Activated T-helper 1 cell treated with Interleukin-2 at 50 U/mL for 16 hours (primary cell): ENCODE data around the gene SON.
"Not testable (repeated sequence)": the region's sequence is repeated elsewhere in the genome, so short reads cannot be mapped to it uniquely, and the experiment has no call there.

Experiments used
- DNase-seq: peaks from one replicate; pipeline ENCODE4 v3.0.0-alpha.2; 2020; ENCODE audit warnings: low read depth

SON gene

DNA sequence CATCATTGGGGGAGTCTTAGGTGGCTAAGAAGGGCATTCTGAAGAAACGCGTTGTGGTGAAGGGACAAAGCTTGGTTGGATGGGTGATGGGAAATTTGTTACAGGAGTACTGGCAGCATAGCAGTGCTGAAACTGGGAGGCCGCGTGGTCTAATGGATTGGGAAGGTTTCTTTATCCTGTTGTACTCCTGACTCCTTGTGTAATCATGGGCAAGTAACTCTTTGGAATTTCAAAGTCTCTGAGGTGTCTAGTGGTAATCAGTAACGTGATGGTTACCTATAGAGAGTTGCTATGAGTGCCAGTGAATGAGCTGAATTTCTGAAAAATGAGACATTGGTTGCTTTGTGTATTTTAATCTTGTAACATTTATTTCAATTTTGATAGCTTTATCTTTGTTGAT lies 27.2 kb downstream of the SON start:
- DNase-seq, result no peak

DNA sequence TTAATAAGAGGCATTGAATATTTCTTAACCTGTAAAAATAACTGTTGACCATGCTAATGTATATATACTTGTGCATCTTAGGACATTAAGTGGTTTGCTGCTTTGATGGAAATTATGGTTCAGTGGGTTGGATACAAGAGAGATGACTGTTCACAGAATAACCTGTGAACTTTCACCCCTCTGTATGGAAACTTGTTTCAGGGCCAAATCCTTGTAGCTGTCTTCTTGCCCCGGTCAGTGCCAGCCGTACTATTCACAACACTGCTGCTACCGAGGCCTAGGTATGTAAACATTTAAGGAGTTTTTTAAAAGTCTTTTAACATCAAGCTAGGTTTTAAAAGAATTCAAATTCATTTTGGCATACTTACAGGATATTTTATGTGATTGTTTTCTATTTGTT lies 29.5 kb downstream of the SON start:
- DNase-seq, result no peak

DNA sequence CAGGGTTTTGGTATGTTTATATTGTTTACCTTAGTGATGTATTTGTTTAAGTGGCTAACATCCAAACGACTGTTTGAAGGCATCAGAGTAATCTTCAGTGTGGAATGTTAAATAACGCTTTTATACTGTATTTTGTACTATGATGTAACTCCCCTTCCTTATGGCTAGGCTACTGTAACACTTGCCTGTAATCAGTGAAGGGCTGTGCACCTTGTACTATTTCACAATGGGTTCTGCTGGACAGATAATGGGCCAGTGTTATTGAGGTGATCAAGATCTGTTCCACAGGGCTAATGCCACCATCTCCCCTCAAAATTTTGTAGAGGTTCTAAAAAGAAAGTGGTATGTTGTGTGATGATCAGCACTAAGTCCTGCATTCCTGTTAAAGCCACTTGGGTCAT lies 33.9 kb downstream of the SON start:
- DNase-seq, result not testable (repeated sequence)

DNA sequence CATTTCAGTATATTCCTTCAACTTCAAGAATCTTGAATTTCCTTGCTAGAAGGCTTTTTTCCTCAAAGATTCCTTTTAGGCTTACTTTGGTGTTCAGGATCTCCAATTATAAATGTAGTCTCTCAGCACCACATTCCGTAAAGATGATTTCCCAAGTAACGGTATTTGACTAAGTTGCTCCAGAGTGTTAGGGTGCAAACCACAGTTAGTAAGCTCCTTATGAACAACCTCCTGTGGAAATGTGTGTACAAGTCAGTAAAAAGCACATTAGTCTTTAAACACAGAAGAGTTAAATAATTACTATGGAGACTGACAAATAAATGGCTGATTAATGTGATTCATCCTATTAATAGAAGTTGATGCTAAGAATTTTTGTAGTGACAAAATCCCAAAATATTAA lies 35.4 kb downstream of the SON start:
- no peak for DNase-seq

DNA sequence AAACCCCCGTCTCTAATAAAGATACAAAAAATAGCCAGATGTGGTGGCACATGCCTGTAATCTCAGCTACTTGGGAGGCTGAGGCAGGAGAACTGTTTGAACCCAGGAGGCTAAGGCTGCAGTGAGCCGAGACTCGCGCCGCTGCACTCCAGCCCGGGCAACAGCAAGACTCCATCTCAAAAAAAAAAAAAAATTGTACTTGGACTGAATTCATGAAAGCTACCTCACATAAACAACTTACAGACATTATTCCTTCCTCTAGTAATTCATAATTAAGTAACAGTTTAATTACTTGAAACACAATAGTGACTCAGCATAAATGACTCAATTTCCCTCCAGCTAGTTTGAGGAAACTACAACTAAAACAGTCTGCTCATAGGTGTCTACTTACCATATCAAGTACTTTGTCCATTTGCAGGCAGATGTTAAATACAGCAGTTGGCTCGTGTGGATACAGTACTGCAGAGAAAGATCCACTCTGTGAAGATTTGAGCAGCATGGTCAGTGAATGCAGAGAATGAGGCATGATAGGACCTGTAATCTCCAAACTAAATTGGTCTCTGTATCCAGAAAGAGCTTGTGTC lies 36.2 kb downstream of the SON start:
- DNase-seq, result no peak

DNA sequence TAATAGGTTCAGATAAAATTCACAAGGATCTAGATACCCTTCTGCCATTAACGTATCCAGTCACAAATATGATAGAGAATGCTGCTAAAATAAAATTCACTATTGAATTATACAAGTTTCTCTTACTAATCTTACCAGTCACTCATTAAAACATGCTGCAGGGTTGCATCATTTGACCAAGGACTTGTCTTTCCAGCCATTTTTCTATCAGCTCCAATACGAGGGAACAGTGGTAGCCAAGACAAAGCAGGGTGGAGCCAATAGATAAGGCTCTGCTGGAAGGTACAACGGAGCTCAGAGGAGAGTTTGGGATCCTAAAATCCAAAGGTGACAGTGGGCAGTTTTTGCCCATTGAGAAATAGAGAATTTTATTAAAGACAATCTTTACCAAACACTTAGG lies 41.6 kb downstream of the SON start:
- DNase-seq, result no peak

DNA sequence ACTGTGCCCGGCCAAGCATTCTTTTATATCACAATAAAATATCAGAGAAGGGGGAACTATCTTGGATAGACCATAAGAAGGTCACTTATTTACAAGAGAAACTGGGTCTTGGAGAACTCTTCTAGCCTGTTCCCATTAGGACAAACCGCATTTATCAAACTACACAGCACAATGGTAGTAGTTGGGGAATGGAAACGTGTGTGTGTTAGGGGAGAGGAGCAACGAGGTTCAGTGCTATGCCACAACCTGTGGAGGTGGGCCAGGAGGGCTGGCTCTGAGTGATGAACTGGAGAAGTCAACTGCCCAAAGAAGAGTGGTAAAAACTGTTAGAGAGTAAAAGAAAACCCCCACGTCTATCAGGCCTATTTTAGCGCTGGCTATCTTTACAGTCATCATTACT lies 44.1 kb downstream of the SON start:
- DNase-seq, result no peak

DNA sequence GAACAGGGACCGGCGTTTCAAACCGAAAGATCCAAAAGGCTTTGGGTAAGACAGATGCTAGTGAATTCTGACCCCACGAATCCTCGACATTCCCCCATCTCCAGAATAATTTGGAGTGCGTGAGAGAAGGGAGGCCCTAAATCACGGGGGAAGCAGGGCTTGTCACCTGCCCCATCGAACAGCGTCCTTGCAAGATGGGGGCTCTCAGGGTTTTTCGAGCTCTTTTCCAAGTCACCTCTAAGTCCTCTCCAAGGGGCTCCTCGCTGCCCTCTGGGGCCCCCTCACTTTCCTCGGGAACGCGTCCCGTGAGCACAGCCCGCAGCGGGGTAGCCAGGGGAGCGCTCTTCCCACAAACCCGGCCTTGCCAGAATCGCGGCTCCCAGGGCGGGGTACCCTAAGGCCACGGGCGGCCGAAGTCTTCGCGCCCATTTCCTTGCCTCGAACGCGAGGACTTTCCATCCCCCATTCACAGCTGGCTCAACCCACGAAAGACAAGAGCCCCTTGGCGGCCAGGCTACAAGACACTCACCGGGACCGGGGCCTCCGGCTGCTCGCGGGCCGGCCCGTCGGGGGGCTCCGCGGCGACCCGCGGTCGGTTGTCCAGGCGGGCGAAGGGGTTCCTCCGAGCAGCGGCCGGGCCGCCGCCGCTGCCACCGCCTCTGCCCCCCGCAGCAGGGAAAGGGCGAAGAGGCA lies 45.1 kb downstream of the SON start:
- no peak for DNase-seq

DNA sequence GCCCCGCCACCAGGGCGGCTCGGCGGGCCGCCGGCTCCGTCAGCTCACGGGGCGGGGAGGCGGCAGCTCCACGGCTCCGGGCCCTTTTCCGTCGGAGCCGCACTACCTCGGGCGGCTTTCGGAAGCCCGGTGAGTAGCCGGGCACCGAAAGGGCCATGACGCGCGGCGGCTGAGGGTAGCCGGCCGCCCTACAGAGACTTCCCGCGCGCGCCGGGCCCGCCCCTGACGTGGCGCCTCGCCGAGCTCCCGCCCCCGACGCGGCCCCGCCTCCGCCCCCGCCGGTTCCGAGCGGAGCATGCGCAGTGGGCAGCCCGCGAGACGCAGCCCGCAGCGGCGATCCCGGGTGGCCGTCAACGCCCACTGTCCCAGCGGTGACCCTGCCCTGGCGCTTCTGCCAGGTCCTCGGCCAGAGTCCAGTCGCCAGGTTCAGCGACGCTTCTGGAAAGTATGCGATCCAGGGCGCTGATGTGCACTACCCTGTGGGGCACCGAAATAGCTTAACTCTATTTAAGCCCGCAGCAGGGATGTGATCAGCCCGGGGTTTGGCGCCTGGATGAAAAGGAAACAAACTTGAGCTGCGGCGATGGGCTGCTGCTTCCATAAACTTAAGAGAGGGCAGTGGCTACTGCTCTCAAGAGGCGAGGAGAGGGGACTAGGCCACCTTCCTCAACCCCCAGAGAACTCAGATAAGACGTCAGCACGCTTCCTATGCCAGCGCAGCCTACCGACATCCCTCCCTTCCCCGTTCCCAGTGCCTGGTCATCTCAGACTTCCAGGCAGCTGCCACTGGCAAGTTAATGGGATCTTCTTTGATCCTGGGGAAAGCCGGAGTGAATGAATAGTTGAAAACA lies 45.9 kb downstream of the SON start, which contains the start of gene DONSON:
Gene DONSON (minus strand): TSS at position 200 of the 851 bp plus-strand sequence. CDS start 43 bp downstream, at position 157.
- peak; percentile 84 for DNase-seq

DNA sequence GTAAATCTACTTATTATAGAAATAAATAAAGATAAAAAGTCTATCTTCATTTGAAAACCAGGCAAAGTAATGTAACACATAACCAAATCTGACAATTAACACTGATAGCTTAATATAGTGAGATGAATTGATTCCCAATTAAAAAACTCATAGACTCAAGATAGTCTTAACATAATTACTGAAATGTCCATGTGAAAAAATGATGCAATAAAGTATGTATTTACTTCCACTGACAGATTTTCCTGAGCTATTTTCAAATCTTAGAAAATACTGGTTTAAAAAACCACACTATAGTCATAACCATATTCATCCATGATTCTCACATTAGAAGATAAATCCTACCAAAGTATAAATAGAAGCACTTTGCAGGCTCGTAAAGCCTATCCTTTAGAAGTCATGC lies 55.2 kb downstream of the SON start:
- DNase-seq, result no peak

DNA sequence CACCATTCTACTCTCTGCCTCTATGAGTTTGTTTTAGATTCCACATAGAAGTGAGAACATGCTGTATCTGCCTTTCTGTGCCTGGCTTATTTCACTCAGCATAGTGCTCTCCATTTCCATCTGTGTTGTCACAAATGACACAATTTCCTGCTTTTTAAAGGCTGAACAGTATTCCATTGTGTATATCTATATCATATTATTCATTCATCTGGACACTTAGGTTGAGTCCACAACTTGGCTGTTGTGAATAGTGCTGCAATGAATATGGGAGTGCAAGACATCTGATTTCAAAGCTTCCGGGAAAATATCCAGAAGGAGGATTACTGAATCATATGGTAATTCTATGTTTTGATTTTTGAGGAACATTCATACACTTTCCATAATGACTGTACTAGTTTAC lies 65.7 kb downstream of the SON start:
- DNase-seq, result no peak

DNA sequence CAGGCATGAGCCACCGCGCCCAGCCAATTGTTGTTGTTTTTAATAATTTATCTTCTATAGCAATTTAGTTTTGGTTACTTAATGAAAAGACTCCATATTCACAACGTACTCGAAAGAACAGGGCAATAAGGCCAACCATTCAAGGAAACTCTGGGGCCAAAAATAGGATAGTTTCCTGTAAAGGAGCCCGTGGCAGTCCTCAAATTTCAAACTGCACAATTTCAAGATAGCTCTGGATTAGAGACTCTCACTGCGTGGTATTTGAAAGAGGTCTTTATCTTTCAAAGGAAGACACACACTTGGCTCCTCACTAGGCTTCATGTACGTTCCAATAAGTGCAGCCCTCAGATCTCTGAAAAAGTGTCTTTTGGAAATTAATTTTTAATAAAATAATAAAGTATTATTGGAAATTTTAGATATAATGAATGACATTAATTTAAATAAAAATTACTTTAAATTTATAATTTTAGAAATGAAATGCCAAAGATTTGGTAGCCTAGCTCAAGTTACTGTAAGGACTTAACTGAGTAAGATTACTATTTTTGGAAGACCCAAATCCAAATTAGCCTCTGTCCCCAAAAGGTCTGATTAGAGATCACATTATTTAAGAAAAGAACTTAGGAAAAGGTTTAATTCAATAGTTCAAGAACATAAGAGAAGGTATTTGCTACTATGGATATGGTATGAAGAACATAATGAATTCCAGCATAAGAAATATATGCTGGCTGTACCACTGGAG lies 68.3 kb downstream of the SON start:
- DNase-seq, result no peak

DNA sequence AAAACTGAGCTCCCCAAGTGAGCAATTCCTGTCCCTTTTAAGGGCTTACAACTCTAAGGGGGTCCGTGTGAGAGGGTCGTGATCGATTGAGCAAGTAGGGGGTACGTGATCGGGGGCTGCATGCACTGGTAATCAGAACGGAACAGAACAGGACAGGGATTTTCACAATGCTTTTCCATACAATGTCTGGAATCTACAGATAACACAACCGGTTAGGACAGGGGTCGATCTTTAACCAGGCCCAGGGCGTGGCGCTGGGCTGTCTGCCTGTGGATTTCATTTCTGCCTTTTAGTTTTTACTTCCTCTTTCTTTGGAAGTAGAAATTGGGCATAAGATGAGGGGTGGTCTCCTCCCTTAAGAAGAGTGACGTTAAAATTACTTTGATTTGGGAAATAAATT lies 74.7 kb downstream of the SON start:
- not testable (repeated sequence) for DNase-seq

DNA sequence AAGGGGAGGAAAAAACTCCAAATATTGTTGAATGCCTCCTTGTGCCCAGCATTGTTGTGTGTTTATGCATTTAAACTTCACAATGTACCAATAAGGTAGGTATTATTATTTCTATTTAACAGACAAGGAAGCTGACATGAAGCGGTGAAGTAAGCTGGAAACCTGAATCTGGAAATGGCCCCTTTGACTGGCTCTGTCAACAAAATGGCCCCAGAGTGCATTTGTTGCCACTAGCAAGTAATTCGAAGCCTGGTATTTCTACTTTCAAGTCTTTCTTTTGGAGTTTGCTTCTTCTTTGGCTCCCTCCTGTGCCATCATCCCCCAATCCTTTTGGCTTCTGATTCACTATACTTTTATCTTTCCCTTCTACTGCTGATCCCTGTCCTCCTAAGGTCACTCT lies 75.6 kb downstream of the SON start:
- DNase-seq, result no peak

DNA sequence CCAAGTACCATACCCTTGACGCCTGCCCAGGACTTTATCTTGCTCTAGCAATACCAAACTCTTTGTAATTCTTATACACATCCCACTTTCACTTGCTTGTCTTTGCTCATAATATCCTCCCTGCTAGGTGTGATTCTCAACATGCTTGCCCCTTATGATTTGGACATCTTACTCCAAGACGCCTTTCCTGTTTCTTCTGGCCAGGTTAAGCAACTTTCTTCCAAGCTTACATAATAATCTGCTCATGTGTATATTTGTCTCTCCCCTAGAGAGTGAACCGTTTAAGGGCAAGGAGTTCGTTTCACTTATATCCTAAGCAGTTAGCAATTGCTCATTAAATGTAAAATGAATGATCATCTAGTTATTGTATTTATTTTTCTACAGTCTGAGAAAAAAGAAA lies 76.9 kb downstream of the SON start:
- no peak for DNase-seq

DNA sequence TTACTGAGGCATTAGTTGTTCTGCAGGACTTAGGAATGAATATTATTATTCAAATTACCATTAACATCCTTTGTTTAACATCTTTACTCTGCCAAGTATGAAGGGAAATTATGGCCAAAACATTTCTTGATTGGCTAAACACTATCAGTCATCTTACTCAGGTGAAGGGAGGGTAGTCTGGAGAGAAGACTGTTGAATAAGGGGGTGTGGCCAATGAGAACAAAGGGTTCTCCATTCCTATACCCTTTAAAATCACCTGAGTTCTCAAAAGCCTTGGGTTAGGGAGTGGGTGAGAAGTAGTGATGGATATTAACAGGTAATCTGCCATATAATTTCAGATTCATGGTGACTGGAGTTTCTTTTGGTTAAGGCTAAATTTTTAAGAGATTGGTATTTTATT lies 79.4 kb downstream of the SON start:
- DNase-seq, result no peak

DNA sequence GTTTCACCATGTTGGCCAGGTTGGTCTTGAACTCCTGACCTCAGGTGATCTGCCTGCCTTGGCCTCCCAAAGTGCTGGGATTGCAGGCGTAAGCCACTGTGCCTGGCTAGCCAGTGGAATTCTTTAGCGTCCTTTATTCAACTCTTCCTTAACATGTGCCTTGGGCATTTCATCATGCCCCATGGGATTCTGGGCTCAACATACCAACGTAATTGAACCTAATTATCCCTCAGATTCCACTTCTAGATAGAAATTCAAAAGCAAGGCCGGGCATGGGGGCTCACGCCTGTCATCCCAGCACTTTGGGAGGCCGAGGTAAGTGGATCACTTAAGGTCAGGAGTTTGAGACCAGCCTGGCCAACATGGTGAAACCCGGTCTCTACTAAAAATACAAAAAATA lies 83.3 kb downstream of the SON start:
- DNase-seq, result not testable (repeated sequence)
